Measurements from ENCODE around the gene PHLDA2.

PHLDA2 gene, protein sequence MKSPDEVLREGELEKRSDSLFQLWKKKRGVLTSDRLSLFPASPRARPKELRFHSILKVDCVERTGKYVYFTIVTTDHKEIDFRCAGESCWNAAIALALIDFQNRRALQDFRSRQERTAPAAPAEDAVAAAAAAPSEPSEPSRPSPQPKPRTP

DNA sequence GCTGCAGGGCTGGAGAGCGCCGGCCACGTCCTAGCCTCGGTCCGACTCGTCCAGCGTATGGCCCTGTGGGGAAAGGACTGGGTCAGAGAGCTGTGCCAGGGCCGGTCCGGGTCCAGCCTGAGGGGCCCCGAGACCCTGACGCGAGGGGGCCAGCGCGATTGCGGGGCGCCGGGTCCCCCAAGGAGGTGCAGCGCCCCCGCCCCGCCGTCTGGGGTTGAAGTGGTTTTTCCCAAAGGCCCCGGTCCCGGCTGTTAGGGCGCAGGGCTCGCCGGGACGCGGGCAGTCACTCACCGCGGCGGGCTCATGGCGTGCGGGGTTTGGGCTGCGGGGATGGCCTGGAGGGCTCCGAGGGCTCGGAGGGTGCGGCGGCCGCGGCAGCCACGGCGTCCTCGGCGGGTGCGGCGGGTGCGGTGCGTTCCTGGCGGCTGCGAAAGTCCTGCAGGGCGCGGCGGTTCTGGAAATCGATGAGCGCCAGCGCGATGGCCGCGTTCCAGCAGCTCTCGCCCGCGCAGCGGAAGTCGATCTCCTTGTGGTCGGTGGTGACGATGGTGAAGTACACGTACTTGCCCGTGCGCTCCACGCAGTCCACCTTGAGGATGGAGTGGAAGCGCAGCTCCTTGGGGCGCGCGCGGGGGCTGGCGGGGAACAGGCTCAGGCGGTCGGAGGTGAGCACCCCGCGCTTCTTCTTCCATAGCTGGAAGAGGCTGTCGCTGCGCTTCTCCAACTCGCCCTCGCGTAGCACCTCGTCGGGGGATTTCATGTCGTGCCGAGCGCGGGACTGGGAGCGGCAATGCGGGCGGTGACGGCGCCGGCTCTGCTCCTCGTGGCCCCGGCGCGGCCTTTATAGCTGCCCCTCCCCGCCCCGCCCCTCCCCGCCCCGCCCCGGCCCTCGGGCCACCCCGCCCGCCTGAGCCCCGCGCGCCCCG is at the start of gene PHLDA2:
PHLDA2 (minus strand) TSS at position 816 of the 926 bp plus-strand sequence; CDS start at position 760, 56 bp downstream.
- DNase-seq (ENCODE audit: low spot score): peak; percentile 51

DNA sequence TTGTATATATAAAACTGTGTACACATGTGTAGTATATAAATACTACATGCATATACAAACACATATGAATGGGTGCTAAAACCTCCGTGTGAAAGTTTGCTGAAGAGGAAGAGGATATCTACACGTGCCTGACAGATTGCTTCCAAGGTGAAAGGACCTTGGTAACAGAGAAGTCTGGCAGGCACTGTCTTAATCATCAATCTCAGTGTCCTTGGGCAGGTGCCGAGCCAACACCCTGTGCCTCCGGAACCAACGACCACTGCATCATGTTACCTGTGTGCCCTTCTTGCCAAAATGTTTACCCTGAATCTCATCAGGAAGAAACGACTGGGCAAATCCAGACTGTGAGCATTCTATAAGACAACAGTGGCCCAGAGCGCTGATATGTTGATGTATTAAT is 47.9 kb upstream of the PHLDA2 start:
- DNase-seq (ENCODE audit: low spot score): no peak

- no peak for DNase-seq (ENCODE audit: low spot score)
Measured at GRCh38 chr11:2976294-2977063, 47.3 kb upstream of the PHLDA2 start.

GRCh38 chr11:2975594-2975993 is 46.4 kb upstream of the PHLDA2 start:
- peak; percentile 58 for DNase-seq (ENCODE audit: low spot score)

DNA sequence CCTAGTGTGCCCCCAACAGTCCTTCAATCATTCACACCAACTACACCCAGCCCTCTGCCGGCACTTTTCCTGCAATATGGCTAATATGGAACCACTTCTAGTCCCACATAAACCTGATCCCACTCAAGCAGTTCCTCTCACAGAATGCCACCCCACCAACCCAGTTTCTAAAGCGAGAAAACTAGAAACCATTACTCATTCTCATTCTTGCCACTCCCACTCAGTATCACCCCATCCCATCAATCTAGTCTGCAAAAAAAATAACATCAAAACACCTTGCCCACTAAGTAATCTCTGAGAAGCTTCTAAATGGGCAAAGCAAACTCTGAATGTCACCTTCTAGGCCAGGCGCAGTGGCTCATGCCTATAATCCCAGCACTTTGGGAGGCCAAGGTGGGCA is 45.1 kb upstream of the PHLDA2 start:
- DNase-seq (ENCODE audit: low spot score): no peak

DNA sequence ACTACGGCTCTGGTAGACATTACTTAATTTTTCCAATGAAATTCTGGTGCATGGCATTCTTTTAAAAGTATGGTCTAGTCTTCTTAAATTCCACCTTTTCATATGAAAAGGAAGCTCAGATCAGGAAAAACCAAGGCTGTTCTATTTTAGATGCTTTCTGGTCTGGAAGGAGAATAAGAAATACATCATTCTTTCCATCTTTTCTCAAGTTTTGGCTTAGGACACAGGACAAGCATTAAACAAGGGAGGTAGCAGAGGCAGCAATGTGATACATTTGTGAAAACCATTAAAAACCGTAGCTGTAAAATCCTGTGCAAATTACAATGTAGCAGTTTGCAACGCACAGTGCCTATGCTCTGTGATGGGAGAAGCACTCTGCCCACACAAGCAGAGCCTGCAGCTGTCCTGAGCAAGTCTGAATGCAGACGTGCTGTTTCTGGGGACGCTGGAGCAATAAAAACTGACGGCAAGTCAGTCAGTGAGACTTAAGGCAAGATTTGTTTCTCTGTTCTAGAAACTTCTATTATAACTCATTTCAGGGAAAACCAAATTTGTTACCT is 39.2 kb upstream of the PHLDA2 start:
- no peak for DNase-seq (ENCODE audit: low spot score)

- no peak for DNase-seq (ENCODE audit: low spot score)
Measured at GRCh38 chr11:2964782-2965181, 35.6 kb upstream of the PHLDA2 start.

DNA sequence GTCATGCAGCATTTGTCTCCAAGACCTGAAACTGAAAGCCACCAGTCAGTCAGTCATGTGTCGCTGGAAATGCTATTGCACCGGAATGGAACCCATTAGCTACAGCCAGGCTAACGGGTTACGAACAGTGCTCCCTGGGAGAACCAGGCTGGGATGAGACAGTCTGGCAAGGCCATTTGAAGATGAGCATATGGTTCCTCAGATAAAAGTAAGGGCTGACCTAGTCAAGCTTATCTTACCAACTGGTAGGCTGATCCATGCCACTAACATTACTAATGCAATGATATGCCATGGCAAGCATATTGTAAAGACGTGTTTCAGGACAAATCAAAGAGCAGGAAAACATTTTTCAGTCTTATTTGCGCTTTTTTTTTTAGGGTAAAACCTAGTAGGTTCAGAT is 34.5 kb upstream of the PHLDA2 start:
- DNase-seq (ENCODE audit: low spot score): no peak

GRCh38 chr11:2963112-2963754 is 34.0 kb upstream of the PHLDA2 start:
- DNase-seq (ENCODE audit: low spot score): no peak

GRCh38 chr11:2961080-2961479 is 31.9 kb upstream of the PHLDA2 start:
- DNase-seq (ENCODE audit: low spot score): no peak

GRCh38 chr11:2960139-2960538 is 30.9 kb upstream of the PHLDA2 start:
- no peak for DNase-seq (ENCODE audit: low spot score)

- DNase-seq (ENCODE audit: low spot score): no peak
Measured at GRCh38 chr11:2958251-2958650, 29.0 kb upstream of the PHLDA2 start.

DNA sequence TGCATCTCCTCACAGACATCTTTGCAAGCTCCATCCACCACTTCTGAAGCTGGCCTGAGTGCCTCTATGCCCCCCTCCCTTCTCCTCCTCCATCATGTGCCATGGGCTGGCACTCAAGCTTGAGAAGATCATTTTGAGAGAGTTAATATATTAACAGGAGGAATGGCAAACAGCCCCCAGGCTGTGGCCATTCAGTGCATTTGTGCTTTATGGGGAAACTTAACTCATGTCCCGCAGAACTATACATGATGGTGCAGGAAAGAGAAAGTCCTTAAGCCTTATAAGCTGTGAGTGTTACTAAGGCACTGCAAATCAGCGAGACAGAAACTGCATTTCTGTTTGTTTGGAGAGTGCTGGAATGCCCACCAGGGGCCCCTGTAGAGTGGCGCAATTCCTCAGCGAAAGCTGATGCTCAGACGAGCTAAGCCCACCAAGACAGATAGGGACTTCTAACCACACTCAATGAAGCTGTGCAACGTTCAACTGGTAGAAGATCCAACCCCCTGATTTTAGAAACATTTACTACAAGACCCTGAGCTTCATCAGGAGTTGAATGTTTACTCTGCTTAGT is 26.8 kb upstream of the PHLDA2 start:
- no peak for DNase-seq (ENCODE audit: low spot score)

DNA sequence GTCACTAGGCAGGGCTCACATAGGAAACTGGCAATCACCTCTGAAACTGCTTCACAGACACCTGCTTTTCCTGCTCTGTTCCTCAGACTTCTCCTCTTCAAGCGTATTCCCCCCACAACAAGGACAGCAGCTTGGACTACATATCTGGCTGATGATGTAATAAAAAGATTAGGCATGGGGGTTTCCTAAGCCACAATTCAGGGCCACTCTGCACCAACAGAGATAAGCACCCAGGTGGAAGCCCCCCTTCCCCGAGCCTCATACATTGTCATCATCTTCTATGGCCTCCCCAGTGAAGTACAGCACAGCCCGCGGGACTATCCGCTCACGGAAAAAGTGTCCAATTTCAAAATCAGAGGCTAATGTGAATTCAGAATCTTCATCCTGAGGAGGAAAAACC is 25.0 kb upstream of the PHLDA2 start:
- DNase-seq (ENCODE audit: low spot score): no peak

DNA sequence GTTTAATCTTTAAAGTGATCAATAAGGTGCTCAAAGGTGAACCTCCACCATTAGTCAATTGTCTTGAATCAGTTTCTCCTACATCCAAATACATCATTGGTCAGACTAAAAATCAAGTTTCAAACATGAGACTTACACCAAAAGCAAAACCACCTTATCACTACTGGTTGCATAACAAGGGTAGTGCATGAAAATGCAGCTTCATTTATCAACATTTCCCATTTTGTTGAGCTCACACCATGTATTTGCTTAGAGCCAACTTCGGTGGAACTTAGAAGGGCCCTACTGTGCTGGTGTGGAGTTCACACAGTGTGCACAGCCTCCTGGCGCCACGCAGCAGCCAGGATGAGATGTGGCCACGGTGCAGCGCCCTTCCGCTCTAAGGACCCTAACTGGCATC is 23.1 kb upstream of the PHLDA2 start:
- DNase-seq (ENCODE audit: low spot score): no peak

DNA sequence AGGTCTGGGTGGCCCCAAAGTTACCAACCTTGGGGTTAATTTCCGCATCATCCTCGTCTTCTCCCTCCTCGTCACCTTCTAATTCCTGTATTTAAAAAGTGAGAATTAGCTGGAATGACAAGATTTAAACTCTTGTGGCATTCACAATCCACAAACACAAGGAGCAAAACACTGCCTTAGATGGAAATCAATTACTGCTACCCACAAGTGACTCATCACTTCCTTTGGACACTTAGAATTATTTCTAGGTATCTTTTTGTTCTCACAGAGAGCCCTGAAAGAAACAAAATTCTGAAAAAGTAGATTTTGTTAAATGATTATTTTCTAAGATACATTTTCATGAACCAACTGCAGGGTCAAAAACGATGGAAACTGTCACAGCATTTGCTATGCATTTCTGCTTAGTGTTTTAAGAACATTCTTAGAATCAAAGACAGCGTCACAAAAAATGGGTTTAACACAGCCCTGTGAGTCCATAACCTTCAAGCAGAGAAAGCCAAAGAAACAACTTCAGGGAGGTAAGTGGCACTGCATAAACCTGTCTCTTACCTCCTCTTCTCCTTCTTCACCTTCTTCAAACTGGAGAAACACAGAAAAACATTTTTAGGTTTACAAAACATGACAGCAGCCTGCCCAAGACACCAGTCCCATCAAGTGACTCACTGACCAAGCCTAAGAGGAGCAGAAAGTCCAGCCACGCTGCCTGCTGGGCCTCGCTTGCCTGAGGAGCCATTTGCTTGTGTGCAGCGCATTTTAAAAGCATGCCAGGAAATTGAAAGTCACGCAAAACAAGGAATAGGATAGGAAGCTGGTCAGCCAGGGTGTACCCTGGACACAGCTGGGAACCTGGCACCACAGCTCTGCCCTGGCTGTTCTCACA is 22.3 kb upstream of the PHLDA2 start:
- DNase-seq (ENCODE audit: low spot score): no peak

- no peak for DNase-seq (ENCODE audit: low spot score)
Measured at GRCh38 chr11:2950825-2951224, 21.6 kb upstream of the PHLDA2 start.

GRCh38 chr11:2949920-2950319 is 20.7 kb upstream of the PHLDA2 start:
- no peak for DNase-seq (ENCODE audit: low spot score)

- no peak for DNase-seq (ENCODE audit: low spot score)
Measured at GRCh38 chr11:2947744-2948143, 18.5 kb upstream of the PHLDA2 start.

DNA sequence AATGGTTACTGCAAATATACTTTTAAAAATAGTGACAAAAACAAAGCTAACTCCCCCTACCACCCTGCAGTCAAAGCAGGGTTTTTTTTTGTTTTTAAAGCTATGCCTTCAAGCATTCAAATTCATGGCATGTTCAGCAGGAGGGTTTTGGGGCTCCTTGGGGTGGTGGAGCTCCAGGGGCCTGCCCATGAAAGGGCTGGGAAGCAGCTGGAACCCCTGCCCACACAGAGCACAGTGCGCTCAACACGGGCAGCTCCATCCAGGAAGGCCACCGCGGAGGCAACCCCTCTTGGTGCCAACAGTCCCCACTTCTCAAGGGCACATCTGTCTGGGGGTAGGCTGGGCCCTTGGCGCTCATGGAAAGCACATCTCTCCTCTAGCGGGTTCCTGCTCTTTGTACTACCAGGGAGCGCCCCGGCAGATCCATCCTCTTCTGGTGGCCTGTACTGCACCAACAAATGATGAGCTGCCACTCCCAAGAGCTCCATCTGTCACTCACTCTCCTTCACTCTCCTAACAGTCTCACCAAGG is 16.6 kb upstream of the PHLDA2 start:
- DNase-seq (ENCODE audit: low spot score): no peak
